ENCODE results near the gene NR4A3.

DNA sequence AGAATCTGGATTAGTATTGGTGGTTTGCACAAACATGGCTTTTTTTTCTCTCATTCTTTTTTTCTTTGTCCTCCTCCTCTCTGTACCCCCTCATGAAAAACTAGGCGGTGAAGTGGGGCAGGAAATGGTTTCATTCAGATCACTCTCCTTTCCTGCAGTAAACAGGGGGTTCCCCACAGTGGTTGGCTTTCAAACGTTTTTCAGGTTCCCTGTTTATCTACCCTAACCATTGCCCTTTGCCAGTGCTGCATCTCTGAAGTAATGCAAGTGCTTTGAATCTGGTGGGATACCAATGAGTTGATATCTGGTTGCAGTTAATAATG lies 29.8 kb downstream of the NR4A3 start:
- TF ChIP-seq BHLHE40 (IDR thresholded peaks at IDR 0.05; ENCODE audit: low read depth, low read length) (no peak), ZSCAN20 (CRISPR knock-in tag; IDR thresholded peaks at IDR 0.05) (no peak), POLR2A (IDR thresholded peaks at IDR 0.05; ENCODE audit: low read length) (no peak), POLR2AphosphoS2 (conservative IDR thresholded peaks at IDR 0.05; ENCODE audit: low read length) (no peak), EHMT2 (IDR thresholded peaks at IDR 0.05; ENCODE audit: low read depth) (no peak), EP300 (IDR thresholded peaks at IDR 0.05) (no peak), CEBPB (IDR thresholded peaks at IDR 0.05) (no peak), KDM5A (IDR thresholded peaks at IDR 0.05) (no peak), EHF (CRISPR knock-in tag; IDR thresholded peaks at IDR 0.05) (no peak)
- TF ChIP-seq, protein P1, sequence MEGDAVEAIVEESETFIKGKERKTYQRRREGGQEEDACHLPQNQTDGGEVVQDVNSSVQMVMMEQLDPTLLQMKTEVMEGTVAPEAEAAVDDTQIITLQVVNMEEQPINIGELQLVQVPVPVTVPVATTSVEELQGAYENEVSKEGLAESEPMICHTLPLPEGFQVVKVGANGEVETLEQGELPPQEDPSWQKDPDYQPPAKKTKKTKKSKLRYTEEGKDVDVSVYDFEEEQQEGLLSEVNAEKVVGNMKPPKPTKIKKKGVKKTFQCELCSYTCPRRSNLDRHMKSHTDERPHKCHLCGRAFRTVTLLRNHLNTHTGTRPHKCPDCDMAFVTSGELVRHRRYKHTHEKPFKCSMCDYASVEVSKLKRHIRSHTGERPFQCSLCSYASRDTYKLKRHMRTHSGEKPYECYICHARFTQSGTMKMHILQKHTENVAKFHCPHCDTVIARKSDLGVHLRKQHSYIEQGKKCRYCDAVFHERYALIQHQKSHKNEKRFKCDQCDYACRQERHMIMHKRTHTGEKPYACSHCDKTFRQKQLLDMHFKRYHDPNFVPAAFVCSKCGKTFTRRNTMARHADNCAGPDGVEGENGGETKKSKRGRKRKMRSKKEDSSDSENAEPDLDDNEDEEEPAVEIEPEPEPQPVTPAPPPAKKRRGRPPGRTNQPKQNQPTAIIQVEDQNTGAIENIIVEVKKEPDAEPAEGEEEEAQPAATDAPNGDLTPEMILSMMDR (IDR thresholded peaks at IDR 0.05), result no peak
- TF ChIP-seq, protein P2, sequence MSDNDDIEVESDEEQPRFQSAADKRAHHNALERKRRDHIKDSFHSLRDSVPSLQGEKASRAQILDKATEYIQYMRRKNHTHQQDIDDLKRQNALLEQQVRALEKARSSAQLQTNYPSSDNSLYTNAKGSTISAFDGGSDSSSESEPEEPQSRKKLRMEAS (IDR thresholded peaks at IDR 0.05), result no peak
- TF ChIP-seq, protein P3, sequence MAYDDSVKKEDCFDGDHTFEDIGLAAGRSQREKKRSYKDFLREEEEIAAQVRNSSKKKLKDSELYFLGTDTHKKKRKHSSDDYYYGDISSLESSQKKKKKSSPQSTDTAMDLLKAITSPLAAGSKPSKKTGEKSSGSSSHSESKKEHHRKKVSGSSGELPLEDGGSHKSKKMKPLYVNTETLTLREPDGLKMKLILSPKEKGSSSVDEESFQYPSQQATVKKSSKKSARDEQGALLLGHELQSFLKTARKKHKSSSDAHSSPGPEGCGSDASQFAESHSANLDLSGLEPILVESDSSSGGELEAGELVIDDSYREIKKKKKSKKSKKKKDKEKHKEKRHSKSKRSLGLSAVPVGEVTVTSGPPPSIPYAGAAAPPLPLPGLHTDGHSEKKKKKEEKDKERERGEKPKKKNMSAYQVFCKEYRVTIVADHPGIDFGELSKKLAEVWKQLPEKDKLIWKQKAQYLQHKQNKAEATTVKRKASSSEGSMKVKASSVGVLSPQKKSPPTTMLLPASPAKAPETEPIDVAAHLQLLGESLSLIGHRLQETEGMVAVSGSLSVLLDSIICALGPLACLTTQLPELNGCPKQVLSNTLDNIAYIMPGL (CRISPR knock-in tag; IDR thresholded peaks at IDR 0.05; ENCODE audit: borderline replicate concordance), result no peak
